B cell (primary cell): ENCODE results near the gene NAPEPLD. TPM values are rescaled to one million over a fixed set of nuclear protein-coding genes. Genes with fewer than 3 reads are reported as not detected.

ENCODE experiments used
- ATAC-seq: fragments of 200-7000 bp; cut with Tn5 transposase; one replicate; pipeline ENCODE4 v1.10.0; 2021; ENCODE audit warnings: low read depth, mild to moderate bottlenecking, moderate number of reproducible peaks, moderate library complexity
- CTCF ChIA-PET: fragments of 350-600 bp; sonication (Branson Sonifier 250); formaldehyde crosslinking; loops from one replicate; lab custom pipeline; 2021; ENCODE audit warnings: antibody characterized with exemption, inconsistent platforms; lab: Charles Lee
- POLR2A ChIA-PET: fragments of 350-600 bp; sonication (Branson Sonifier 250); formaldehyde crosslinking; loops from one replicate; lab custom pipeline; 2021; ENCODE audit warnings: antibody characterized with exemption; lab: Charles Lee
- DNase-seq: peaks from one replicate; pipeline ENCODE4 v3.0.0; 2013
- H2AFZ ChIP-seq: 2 replicates; pipeline ENCODE4 v1.6.1; 2012; ENCODE audit warnings: mild to moderate bottlenecking, low read depth, low read length; ENCODE audit not compliant: insufficient read depth, poor library complexity, severe bottlenecking
- H3K27ac ChIP-seq, 2 donors: 1 replicate in 1 of 2; 2 replicates in 1 of 2; pipeline ENCODE4 v1.5.1; 2012 to 2013; ENCODE audit warnings: low read length in 2 of 2, mild to moderate bottlenecking in 2 of 2, moderate library complexity in 1 of 2
- H3K27me3 ChIP-seq, 4 experiments: fragments of 200-600 bp in 1 of 4; sonication (generic) in 1 of 4; replicated peaks in 1 of 4; 1 replicate in 2 of 4; 2 replicates in 2 of 4; pipeline versions ENCODE4 v1.6.1 to v1.7.0; 2013 to 2016; ENCODE audit warnings: low read length in 3 of 4, mild to moderate bottlenecking in 2 of 4, mixed read lengths in 1 of 4, moderate library complexity in 1 of 4; ENCODE audit not compliant: insufficient read depth in 4 of 4, control insufficient read depth in 3 of 4; ENCODE audit errors: control extremely low read depth in 1 of 4
- H3K36me3 ChIP-seq, 2 experiments: replicated peaks in 1 of 2; 1 replicate in 1 of 2; 2 replicates in 1 of 2; pipeline versions ENCODE4 v1.6.1 to v1.7.1; 2013; ENCODE audit warnings: low read length in 1 of 2; ENCODE audit not compliant: insufficient read depth in 2 of 2, control insufficient read depth in 1 of 2; ENCODE audit errors: control extremely low read depth in 1 of 2, extremely low read depth in 1 of 2
- H3K4me1 ChIP-seq, 2 donors: fragments of 200-600 bp in 1 of 2; sonication (generic) in 1 of 2; 1 replicate in 1 of 2; 2 replicates in 1 of 2; pipeline versions ENCODE4 v1.5.1 to v1.6.1; 2013 to 2017; ENCODE audit warnings: low read length in 2 of 2; ENCODE audit not compliant: control insufficient read depth in 2 of 2, insufficient read depth in 2 of 2
- H3K4me2 ChIP-seq: replicated peaks from 2 replicates; pipeline ENCODE3; 2012; ENCODE audit warnings: mild to moderate bottlenecking, low read depth, low read length; ENCODE audit not compliant: poor library complexity, severe bottlenecking
- H3K4me3 ChIP-seq, 5 experiments: fragments of 200-600 bp in 1 of 5; sonication (generic) in 1 of 5; 1 replicate in 3 of 5; 2 replicates in 2 of 5; pipeline versions ENCODE4 v1.5.1 to v1.7.0; 2011 to 2016; ENCODE audit warnings: low read length in 4 of 5, mild to moderate bottlenecking in 4 of 5, low read depth in 2 of 5, control low read depth in 1 of 5, moderate library complexity in 1 of 5; ENCODE audit not compliant: insufficient read depth in 1 of 5; ENCODE audit errors: control extremely low read depth in 1 of 5, extremely low read depth in 1 of 5
- H3K79me2 ChIP-seq: fragments of 200-600 bp; sonication (generic); one replicate; pipeline ENCODE4 v1.6.0; 2016; ENCODE audit warnings: low read length; ENCODE audit not compliant: control insufficient read depth, insufficient read depth
- H3K9ac ChIP-seq: fragments of 200-600 bp; sonication (generic); 2 replicates; pipeline ENCODE4 v1.6.1; 2017; ENCODE audit warnings: mild to moderate bottlenecking, low read length, moderate library complexity
- H3K9me3 ChIP-seq, 3 donors: one replicate each; pipeline versions ENCODE4 v1.6.1 to v1.7.1; 2013; ENCODE audit warnings: low read length in 2 of 3; ENCODE audit not compliant: control insufficient read depth in 2 of 3, insufficient read depth in 1 of 3; ENCODE audit errors: control extremely low read depth in 1 of 3
- H4K20me1 ChIP-seq: 2 replicates; pipeline ENCODE4 v1.6.0; 2012; ENCODE audit warnings: mild to moderate bottlenecking, low read length; ENCODE audit not compliant: insufficient read depth, control insufficient read depth, poor library complexity, severe bottlenecking
- H3K27ac Mint-ChIP-seq: one replicate; pipeline ENCODE4 v1.8.0; 2021; ENCODE audit warnings: mixed read lengths
- H3K27me3 Mint-ChIP-seq: one replicate; pipeline ENCODE4 v1.8.0; 2021; ENCODE audit warnings: mixed read lengths
- H3K4me1 Mint-ChIP-seq: one replicate; pipeline ENCODE4 v1.8.0; 2021; ENCODE audit warnings: mixed read lengths
- H3K4me3 Mint-ChIP-seq: one replicate; pipeline ENCODE4 v1.8.0; 2021; ENCODE audit warnings: mixed read lengths
- H3K9me3 Mint-ChIP-seq: one replicate; pipeline ENCODE4 v1.8.0; 2022; ENCODE audit warnings: mixed read lengths; ENCODE audit not compliant: insufficient read depth
- CTCF ChIP-seq: fragments of 200-600 bp; IDR thresholded peaks from one replicate; pipeline ENCODE4 v1.8.0; 2022; ENCODE audit warnings: antibody characterized with exemption, mild to moderate bottlenecking
- EZH2 ChIP-seq: IDR thresholded peaks from 2 replicates; pipeline ENCODE4 v1.6.1; 2012; ENCODE audit warnings: borderline replicate concordance, low read depth, mild to moderate bottlenecking, moderate library complexity, low read length; ENCODE audit not compliant: insufficient read depth, poor library complexity, severe bottlenecking
- WGBS: methylation state at CpG from one replicate; pipeline ENCODE4 v1.1.5; 2013; ENCODE audit warnings: missing lambda C conversion rate; ENCODE audit not compliant: insufficient coverage; 5-methylcytosine and 5-hydroxymethylcytosine counted together
- intact Hi-C: fragments of 100-400 bp; cut with micrococcal nuclease; formaldehyde crosslinking; loops from one replicate; pipeline ENCODE4 v1.10.0; 2022
- polyA plus RNA-seq: library from polyadenylated mRNA; depleted of rRNA; stranded (reverse); fragments of >200 nt; gene quantifications from 2 replicates; pipeline ENCODE4 v1.2.3, GENCODE V29; 2012
- total RNA-seq, 2 donors: library from RNA; stranded (reverse); fragments of 120-200 nt in 1 of 2; gene quantifications; 1 replicate in 1 of 2; 2 replicates in 1 of 2; pipeline versions ENCODE4 v1.2.3 to v1.2.4, GENCODE V29; 2013 to 2022

The NAPEPLD gene
- total and polyA plus RNA-seq, 2 donors (not counting 1 experiment from before 2014, with no cell fraction given) = 3.8 to 20.7 TPM

- Histone ChIP-seq H3K27ac (no peak overlapping the region), H3K4me3 (no peak overlapping the region), H2AFZ (no peak overlapping the region), H3K9ac (no peak overlapping the region), H3K4me1 (no peaks in the 10 kb centered on the region), H4K20me1 (no peaks in the 10 kb centered on the region), H3K36me3 (peaks cover 14% of the 10 kb centered on the region in 2 experiments), H3K79me2 (no peaks in the 10 kb centered on the region), H3K9me3 (no peaks in the 10 kb centered on the region), H3K27me3 (no peaks in the 10 kb centered on the region), H3K4me2 (no peak overlapping the region)
- no peak overlapping the region for H3K27ac Mint-ChIP-seq
- intact Hi-C loops = no loop called here
- no peak for TF ChIP-seq EZH2
- TF ChIP-seq CTCF = no peak
- H3K4me1 Mint-ChIP-seq = no peaks in the 10 kb centered on the region
- ChIA-PET CTCF (no interaction called here), POLR2A (no interaction called here)
- H3K4me3 Mint-ChIP-seq = no peak overlapping the region
- ATAC-seq = no peak
- no peaks in the 10 kb centered on the region for H3K27me3 Mint-ChIP-seq
- H3K9me3 Mint-ChIP-seq = no peaks in the 10 kb centered on the region
- DNase-seq = no peak
Observed at GRCh38 chr7:103116991-103117390, 31.9 kb downstream of the NAPEPLD start.

- H3K27me3 ChIP-seq = no peaks in the 10 kb centered on the region
- CTCF ChIA-PET = no interaction called here
- Mint-ChIP-seq H3K27ac (no peak overlapping the region), H3K9me3 (no peaks in the 10 kb centered on the region), H3K27me3 (no peaks in the 10 kb centered on the region), H3K4me3 (no peak overlapping the region), H3K4me1 (no peaks in the 10 kb centered on the region)
- intact Hi-C loops = no loop called here
- H3K27ac ChIP-seq = no peak overlapping the region
- DNase-seq (no peak), ATAC-seq (no peak)
- H4K20me1 ChIP-seq = no peaks in the 10 kb centered on the region
- H3K4me3 ChIP-seq = no peak overlapping the region
- no peak overlapping the region for H3K9ac ChIP-seq
- peaks cover 13 to 14% of the 10 kb centered on the region in 2 experiments for H3K36me3 ChIP-seq
- POLR2A ChIA-PET = no interaction called here
- no peaks in the 10 kb centered on the region for H3K79me2 ChIP-seq
- 100% methylated on average over 1 of the region's 1 CpG for WGBS
- TF ChIP-seq EZH2 (no peak), CTCF (no peak)
- H3K9me3 ChIP-seq = no peaks in the 10 kb centered on the region
- H3K4me2 ChIP-seq = no peak overlapping the region
- no peak overlapping the region for H2AFZ ChIP-seq
- H3K4me1 ChIP-seq = no peaks in the 10 kb centered on the region
Observed at GRCh38 chr7:103116511-103116910, 32.4 kb downstream of the NAPEPLD start.
